ENCODE measurements around the gene ADGRG6.

The ADGRG6 gene

DNA sequence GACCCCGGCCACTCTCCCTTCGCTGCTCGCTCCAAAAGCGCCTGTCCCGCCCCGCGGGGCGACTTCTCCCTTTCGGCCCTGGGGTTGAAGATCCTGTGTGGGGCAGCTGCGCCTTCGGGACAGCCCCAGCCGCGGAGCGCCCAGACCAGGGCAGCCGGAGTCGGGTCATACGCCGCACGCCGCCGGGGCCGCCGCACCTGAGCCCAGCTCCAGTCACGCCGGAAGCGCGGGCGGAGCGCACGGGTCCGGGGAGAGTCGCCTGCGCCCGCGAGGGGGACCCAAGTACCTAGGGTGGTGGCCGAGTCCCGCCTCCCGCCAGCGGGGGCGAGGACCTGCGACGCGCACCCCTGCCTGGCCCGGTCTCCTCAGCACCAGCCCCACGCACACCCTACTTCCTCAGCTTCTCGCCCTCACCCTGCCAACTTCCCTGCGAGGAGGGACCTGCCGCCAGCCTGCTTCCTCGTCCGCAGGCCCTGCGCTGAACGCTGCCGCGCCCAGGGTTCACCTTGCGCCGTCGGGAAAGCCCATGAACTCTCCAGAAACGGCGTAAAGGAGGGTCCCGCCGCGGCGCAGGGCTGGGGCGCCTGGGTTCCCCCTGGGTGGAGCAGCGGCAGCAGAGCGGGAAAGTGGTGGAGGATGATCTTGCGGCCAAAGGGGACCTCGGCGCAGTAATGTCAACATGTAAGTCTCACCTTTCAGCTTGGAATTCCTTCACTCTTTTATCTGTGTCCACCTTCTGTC is at the start of gene ADGRG6:
TSS of gene ADGRG6 (plus strand) at position 357 of the 741 bp plus-strand sequence. CDS start at position 680, 323 bp downstream.
- H3K27ac ChIP-seq: no peak within 1 kb of the TSS
- no peaks in the 10 kb centered on the region for H3K27me3 ChIP-seq
- H4K20me1 ChIP-seq: no peaks in the 10 kb centered on the region
- H3K9ac ChIP-seq: no peak within 1 kb of the TSS
- no peak for TF ChIP-seq Cebpa-rat (IDR thresholded peaks at IDR 0.05)
- H3K36me3 ChIP-seq: no peaks in the 10 kb centered on the region
- H3K4me2 ChIP-seq: no peak within 1 kb of the TSS
- peaks cover 11 to 21% (median 17%) of the 10 kb centered on the region in 11 experiments for H3K9me3 ChIP-seq (replicated peaks in 1 of 11)
- peaks cover 0 to 17% (median 0%) of the 10 kb centered on the region in 10 experiments; a peak in 5 of 20 replicates for H3K4me1 ChIP-seq
- H3K4me3 ChIP-seq: no peak within 1 kb of the TSS

DNA sequence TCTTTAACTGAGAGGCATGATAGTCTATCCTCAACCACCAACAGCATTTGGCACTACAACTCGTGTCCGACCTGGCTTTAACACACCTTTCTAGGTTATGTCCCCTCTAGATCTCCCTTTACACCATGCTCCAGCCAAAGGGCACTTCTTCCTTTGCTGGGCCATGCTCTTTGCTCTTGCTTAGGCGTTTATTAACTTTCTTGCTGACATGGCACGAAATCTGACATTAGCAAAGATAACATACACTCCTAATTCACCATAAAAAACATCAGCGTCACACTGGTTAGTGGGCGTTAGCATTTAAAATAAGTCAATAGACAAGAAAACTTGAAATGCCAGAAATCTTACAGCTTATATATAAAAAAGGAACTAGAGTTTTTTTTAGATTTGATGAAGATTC is 47.3 kb upstream of the ADGRG6 start:
- no peaks in the 10 kb centered on the region for H3K36me3 ChIP-seq
- no peaks in the 10 kb centered on the region for H4K20me1 ChIP-seq
- no peak overlapping the region for H3K4me2 ChIP-seq
- H3K4me3 ChIP-seq: no peak overlapping the region
- TF ChIP-seq Cebpa-rat (IDR thresholded peaks at IDR 0.05): no peak
- peaks cover 0 to 12% (median 9%) of the 10 kb centered on the region in 10 experiments; a peak in 13 of 20 replicates for H3K4me1 ChIP-seq
- H3K9me3 ChIP-seq (replicated peaks in 1 of 11): peaks cover 0 to 4% (median 0%) of the 10 kb centered on the region in 11 experiments; a peak in 1 of 22 replicates
- H3K27ac ChIP-seq: no peak overlapping the region
- H3K9ac ChIP-seq: no peak overlapping the region
- no peaks in the 10 kb centered on the region for H3K27me3 ChIP-seq

DNA sequence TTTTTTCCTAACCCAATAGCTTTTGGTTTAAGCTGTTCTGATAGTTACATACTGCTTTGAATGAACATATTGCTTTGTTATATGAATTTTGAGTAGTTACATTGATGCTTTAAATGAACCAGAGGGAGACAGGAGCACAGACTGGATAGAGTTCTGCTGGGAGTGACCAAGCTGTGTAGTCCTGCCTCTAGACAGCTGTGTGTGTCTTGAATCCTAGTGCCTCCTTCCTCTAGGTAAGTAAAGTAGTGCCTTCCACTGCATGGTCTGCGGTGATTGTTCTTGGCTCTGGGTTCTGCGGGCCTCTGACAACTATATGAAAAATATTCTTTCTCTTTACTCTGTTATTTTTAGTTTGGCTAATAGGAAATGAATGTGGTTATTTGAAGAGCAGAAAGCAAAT is 46.0 kb upstream of the ADGRG6 start:
- no peaks in the 10 kb centered on the region for H4K20me1 ChIP-seq
- no peaks in the 10 kb centered on the region for H3K36me3 ChIP-seq
- H3K27me3 ChIP-seq: no peaks in the 10 kb centered on the region
- H3K4me3 ChIP-seq: no peak overlapping the region
- no peak for TF ChIP-seq Cebpa-rat (IDR thresholded peaks at IDR 0.05)
- no peak overlapping the region for H3K27ac ChIP-seq
- H3K4me1 ChIP-seq: peaks cover 0 to 12% (median 9%) of the 10 kb centered on the region in 10 experiments; a peak in 13 of 20 replicates
- H3K9ac ChIP-seq: no peak overlapping the region
- H3K4me2 ChIP-seq: peak overlapping the region in 8 of 11 experiments; percentile 1 to 52 (median 32); a peak in 13 of 22 replicates
- peaks cover 0 to 4% (median 0%) of the 10 kb centered on the region in 11 experiments; a peak in 1 of 22 replicates for H3K9me3 ChIP-seq (replicated peaks in 1 of 11)

DNA sequence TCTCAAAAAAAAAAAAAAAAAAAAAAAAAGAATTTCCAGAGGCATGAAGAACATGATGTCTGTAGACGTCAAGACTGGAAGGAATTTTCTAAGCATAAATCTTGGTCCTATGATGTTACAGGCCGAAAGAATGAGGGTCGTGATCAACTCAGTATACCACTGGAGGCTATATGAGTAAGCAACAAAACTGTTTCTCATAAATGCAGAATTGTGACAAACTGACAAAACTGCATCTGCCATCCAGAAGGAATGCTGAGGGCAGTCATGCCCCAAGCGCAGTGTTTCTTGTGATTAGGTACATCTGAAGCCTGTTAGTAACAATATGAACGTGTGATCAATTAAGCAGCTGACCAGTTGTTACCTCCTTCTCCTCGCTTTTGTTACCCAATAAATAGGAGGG is 43.5 kb upstream of the ADGRG6 start:
- Histone ChIP-seq H3K9ac (no peak overlapping the region), H3K9me3 (replicated peaks in 1 of 11) (peaks cover 0 to 4% (median 0%) of the 10 kb centered on the region in 11 experiments; a peak in 1 of 22 replicates), H3K27ac (no peak overlapping the region), H3K4me2 (no peak overlapping the region), H3K27me3 (no peaks in the 10 kb centered on the region), H4K20me1 (no peaks in the 10 kb centered on the region), H3K4me3 (no peak overlapping the region), H3K4me1 (peaks cover 0 to 12% (median 9%) of the 10 kb centered on the region in 10 experiments; a peak in 13 of 20 replicates), H3K36me3 (no peaks in the 10 kb centered on the region)
- TF ChIP-seq Cebpa-rat (IDR thresholded peaks at IDR 0.05): no peak

DNA sequence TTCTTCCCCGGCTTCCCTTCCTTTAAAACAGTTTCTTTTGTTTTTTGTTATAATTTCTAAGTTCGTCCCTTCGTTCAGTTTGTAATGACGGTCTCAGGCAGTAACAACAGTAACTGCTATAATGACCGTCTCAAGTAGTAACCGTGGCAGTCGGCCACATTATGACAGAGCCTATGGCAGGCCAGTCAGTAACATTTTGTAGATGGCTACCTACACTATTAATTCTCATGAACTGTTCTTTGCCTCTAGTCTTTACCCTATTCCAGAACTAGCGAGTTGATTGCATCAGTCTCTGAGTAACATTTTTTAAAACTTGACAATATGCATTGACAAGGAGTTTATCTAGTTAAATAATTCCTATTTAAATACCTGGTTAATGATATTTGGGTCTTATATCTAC is 43.0 kb upstream of the ADGRG6 start:
- Histone ChIP-seq H3K27me3 (no peaks in the 10 kb centered on the region), H3K4me1 (peaks cover 0 to 12% (median 9%) of the 10 kb centered on the region in 10 experiments; a peak in 13 of 20 replicates), H3K36me3 (no peaks in the 10 kb centered on the region), H3K4me3 (no peak overlapping the region), H4K20me1 (no peaks in the 10 kb centered on the region), H3K27ac (no peak overlapping the region), H3K9ac (no peak overlapping the region), H3K9me3 (replicated peaks in 1 of 11) (peaks cover 0 to 4% (median 0%) of the 10 kb centered on the region in 11 experiments; a peak in 1 of 22 replicates), H3K4me2 (no peak overlapping the region)
- TF ChIP-seq Cebpa-rat (IDR thresholded peaks at IDR 0.05): no peak

DNA sequence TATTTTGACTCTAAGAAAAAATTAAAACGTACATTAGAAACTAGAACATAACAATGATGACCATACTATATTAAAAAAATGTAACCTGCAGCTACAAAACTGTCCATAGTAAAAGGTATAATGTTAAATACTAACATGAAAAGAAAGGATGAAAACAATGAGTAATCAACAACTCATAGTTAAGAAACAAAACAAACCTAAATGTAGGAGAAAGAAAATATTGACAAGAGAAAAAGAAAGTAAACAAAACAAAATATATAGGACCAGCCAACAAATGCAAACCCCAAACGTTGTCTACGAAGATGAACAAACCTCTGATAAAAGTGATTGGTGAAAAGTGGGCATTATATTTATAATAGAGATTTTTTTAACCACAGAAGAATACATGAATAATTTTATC is 41.1 kb upstream of the ADGRG6 start:
- peaks cover 0 to 4% (median 0%) of the 10 kb centered on the region in 11 experiments; a peak in 1 of 22 replicates for H3K9me3 ChIP-seq (replicated peaks in 1 of 11)
- no peak overlapping the region for H3K4me2 ChIP-seq
- H3K36me3 ChIP-seq: no peaks in the 10 kb centered on the region
- no peak overlapping the region for H3K27ac ChIP-seq
- H4K20me1 ChIP-seq: no peaks in the 10 kb centered on the region
- no peak for TF ChIP-seq Cebpa-rat (IDR thresholded peaks at IDR 0.05)
- H3K27me3 ChIP-seq: no peaks in the 10 kb centered on the region
- H3K4me1 ChIP-seq: peaks cover 0 to 7% (median 5%) of the 10 kb centered on the region in 10 experiments; a peak in 13 of 20 replicates
- H3K4me3 ChIP-seq: no peak overlapping the region
- no peak overlapping the region for H3K9ac ChIP-seq

DNA sequence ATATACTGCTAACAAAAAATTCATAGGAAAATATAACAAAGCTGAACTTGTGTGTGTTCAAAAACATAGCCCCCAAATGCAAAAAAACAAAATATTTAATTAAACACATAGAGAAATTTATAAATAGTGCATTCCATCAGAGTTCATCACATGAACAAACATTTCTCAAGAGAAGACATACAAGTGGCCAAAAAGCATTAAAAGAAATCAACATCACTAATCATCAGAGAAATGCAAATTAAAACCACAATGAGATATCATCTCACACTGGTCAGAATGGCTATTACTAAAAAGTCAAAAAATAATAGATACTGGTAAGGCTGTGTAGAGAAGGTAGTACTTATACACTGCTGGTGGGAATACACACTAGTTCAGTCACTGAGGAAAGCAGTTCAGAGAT is 39.6 kb upstream of the ADGRG6 start:
- Histone ChIP-seq H3K9ac (no peak overlapping the region), H3K36me3 (no peaks in the 10 kb centered on the region), H3K4me3 (no peak overlapping the region), H4K20me1 (no peaks in the 10 kb centered on the region), H3K27me3 (no peaks in the 10 kb centered on the region), H3K27ac (no peak overlapping the region), H3K9me3 (replicated peaks in 1 of 11) (peaks cover 0 to 4% (median 0%) of the 10 kb centered on the region in 11 experiments; a peak in 1 of 22 replicates), H3K4me1 (no peaks in the 10 kb centered on the region), H3K4me2 (no peak overlapping the region)
- no peak for TF ChIP-seq Cebpa-rat (IDR thresholded peaks at IDR 0.05)

DNA sequence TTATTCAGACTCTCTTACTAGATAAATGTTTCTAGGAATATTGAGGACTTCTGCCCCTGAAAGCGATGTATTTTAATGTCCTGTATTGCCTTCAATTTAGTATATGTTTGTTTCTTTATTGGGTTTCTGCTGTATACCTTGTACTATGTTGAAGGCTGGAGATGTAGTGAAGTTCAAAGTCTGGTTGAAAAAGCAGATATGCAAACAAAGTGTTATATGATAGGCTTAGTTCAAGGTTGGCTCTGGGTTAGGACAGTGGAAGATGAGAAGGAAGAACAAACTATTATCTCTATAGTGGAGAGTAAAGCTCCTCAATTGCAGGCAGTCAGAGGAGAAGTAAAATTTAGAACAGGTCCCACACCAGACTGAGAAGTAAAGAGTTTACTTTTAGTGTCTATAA is 36.3 kb upstream of the ADGRG6 start:
- H3K4me1 ChIP-seq: no peaks in the 10 kb centered on the region
- no peaks in the 10 kb centered on the region for H3K9me3 ChIP-seq (replicated peaks in 1 of 11)

DNA sequence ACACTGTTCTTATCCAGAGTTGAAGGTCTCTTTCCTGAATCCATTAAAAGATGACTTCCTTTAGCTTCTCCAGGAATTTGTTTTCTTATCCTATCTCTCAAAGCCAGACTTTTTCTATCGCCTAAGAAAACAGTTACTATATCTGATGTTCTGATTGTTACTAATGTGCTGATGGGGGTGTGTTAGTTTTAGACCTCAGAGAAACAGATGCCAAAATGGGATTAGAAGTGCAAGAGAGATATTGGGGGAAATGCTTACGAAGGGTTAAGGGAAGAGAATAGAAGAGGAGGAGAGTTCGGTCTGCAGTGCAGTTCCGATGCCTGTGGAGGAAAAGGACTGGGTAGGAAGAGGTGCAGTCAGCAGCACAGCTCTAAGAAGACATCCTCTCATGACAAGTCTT is 35.7 kb upstream of the ADGRG6 start:
- Histone ChIP-seq H3K27ac (no peak overlapping the region), H3K9me3 (replicated peaks in 1 of 11) (no peaks in the 10 kb centered on the region), H3K27me3 (no peaks in the 10 kb centered on the region), H4K20me1 (no peaks in the 10 kb centered on the region), H3K4me1 (no peaks in the 10 kb centered on the region), H3K9ac (no peak overlapping the region), H3K4me3 (no peak overlapping the region), H3K4me2 (no peak overlapping the region), H3K36me3 (no peaks in the 10 kb centered on the region)
- TF ChIP-seq Cebpa-rat (IDR thresholded peaks at IDR 0.05): no peak

More for the DNA sequence above, 36.3 kb upstream of the ADGRG6 start:
- Histone ChIP-seq H3K9ac (no peak overlapping the region), H3K27me3 (no peaks in the 10 kb centered on the region), H3K4me3 (no peak overlapping the region), H3K36me3 (no peaks in the 10 kb centered on the region), H3K4me2 (no peak overlapping the region), H3K27ac (no peak overlapping the region), H4K20me1 (no peaks in the 10 kb centered on the region)
- no peak for TF ChIP-seq Cebpa-rat (IDR thresholded peaks at IDR 0.05)

DNA sequence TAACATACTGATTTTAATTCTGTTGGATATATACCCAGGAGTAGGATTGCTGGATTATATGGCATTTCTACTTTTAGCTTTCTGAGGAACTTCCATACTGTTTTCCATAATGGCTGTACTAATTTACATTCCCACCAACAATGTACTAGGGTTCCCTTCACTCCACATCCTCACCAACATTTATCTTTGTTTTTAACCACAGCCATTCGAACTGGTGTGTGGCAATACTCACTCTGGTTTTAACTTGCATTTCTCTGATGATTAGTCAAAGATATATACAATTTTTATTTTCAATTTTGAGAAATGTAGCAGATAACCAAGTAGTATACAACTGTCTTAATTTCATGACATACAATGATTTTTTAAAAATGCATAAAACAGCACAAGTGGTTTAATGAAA is 30.3 kb upstream of the ADGRG6 start:
- Histone ChIP-seq H3K4me1 (no peaks in the 10 kb centered on the region), H3K27me3 (no peaks in the 10 kb centered on the region), H3K4me3 (no peak overlapping the region), H3K36me3 (no peaks in the 10 kb centered on the region), H3K9me3 (replicated peaks in 1 of 11) (no peaks in the 10 kb centered on the region), H3K27ac (no peak overlapping the region), H3K4me2 (no peak overlapping the region), H3K9ac (no peak overlapping the region), H4K20me1 (no peaks in the 10 kb centered on the region)
- TF ChIP-seq Cebpa-rat (IDR thresholded peaks at IDR 0.05): no peak
